AG04449 (cell line): ENCODE measurements around the gene PEA15.

Source experiments
- CTCF ChIA-PET: fragments of 350-600 bp; formaldehyde crosslinking; extraction: SDS; loops from one replicate; lab custom pipeline; 2021; ENCODE audit warnings: antibody characterized with exemption; lab: Yijun Ruan, JAX
- POLR2A ChIA-PET: fragments of 400-600, 350-600 bp; formaldehyde crosslinking; extraction: SDS; loops from one replicate; lab custom pipeline; 2020; ENCODE audit warnings: antibody characterized with exemption, inconsistent platforms; lab: Yijun Ruan, JAX
- DNase-seq: peaks from one replicate; pipeline ENCODE4 v3.0.0-alpha.2; 2010; ENCODE audit warnings: low read depth, low spot score
- H3K4me3 ChIP-seq: 2 replicates; pipeline ENCODE4 v1.5.1; 2011; ENCODE audit warnings: low read depth, mild to moderate bottlenecking, control low read depth, low read length
- CTCF ChIP-seq: IDR thresholded peaks from one replicate; pipeline ENCODE4 v1.5.1; 2011; ENCODE audit warnings: mild to moderate bottlenecking, moderate library complexity, low read length, control low read depth, inconsistent platforms; ENCODE audit not compliant: insufficient read depth; ENCODE audit errors: missing control alignments

Gene PEA15

GRCh38 chr1:160193091-160193819 is 11.9 kb upstream of the PEA15 start:
- CTCF ChIA-PET, result interaction anchor here (0.6 to 8.5 kb wide), 69 partner anchors 12 to 262 kb away, joined by 3 to 214 read pairs (median 5); partner anchors contain the start of genes DCAF8, IGSF8, PEA15 and PEX19
- H3K4me3 ChIP-seq, result no peak overlapping the region
- DNase-seq, result peak; percentile 33
- POLR2A ChIA-PET, result interaction anchor here (0.6 to 1.6 kb wide), 3 partner anchors 13 to 82 kb away, joined by 3 to 10 read pairs (median 4); no protein-coding TSS in a partner anchor
- peak; percentile 99 for TF ChIP-seq CTCF

DNA sequence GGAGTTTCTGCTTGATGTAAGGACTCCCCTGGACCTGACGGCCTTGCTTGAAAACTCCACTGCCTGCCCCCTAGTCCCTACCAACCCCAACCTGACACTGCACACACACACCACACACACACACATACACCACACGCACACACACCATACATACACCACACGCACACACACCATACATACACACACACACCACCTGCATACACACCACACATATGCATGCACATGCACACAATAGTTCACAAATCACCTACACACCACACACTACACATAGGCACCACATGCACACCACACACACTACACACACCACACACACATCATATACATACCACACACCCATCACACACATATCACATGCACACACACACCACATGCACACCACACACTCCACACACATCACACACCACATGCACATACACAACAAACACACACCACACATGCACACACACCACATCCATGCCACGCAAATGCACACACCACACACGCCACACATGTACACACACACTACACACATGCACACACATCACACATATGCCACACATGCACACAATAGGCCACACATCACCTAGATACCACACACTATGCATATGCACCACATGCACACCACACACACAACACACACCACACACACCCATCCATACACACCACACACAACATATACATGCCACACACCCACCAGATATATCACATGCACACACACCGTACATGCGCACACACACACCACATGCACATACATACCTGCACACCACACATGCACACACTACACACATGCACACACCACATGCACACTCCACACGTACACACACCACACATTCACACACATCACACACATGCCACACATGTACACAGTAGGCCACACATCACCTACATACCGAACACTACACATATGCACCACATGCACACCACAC is 11.1 kb upstream of the PEA15 start:
- ChIA-PET POLR2A (interaction anchor here (0.6 to 1.6 kb wide), 3 partner anchors 12 to 81 kb away, joined by 3 to 10 read pairs (median 4); no protein-coding TSS in a partner anchor), CTCF (interaction anchor here (0.6 to 8.5 kb wide), 70 partner anchors 11 to 263 kb away, joined by 3 to 214 read pairs (median 5); partner anchors contain the start of genes DCAF8, IGSF8, PEA15 and PEX19)
- no peak for DNase-seq
- H3K4me3 ChIP-seq, result no peak overlapping the region
- no peak for TF ChIP-seq CTCF

- no peak for TF ChIP-seq CTCF
- no peak for DNase-seq
- CTCF ChIA-PET, result interaction anchor here (0.8 to 3.0 kb wide), 4 partner anchors 8 to 97 kb away, joined by 3 to 18 read pairs (median 11); partner anchors contain the start of gene PEA15
- no peak overlapping the region for H3K4me3 ChIP-seq
- POLR2A ChIA-PET, result no interaction called here
Observed at GRCh38 chr1:160194737-160195059, 10.5 kb upstream of the PEA15 start.

GRCh38 chr1:160196143-160196542 is 9.0 kb upstream of the PEA15 start:
- no peak overlapping the region for H3K4me3 ChIP-seq
- no peak for TF ChIP-seq CTCF
- ChIA-PET CTCF (interaction anchor here (1.0 to 3.0 kb wide), 7 partner anchors 9 to 96 kb away, joined by 3 to 18 read pairs (median 8); partner anchors contain the start of gene PEA15), POLR2A (no interaction called here)
- no peak for DNase-seq

GRCh38 chr1:160197231-160197630 is 8.0 kb upstream of the PEA15 start:
- no peak for DNase-seq
- ChIA-PET CTCF (interaction anchor here (0.9 to 3.0 kb wide), 3 partner anchors 22 to 95 kb away, joined by 3 to 18 read pairs (median 14); no protein-coding TSS in a partner anchor), POLR2A (no interaction called here)
- no peak overlapping the region for H3K4me3 ChIP-seq
- no peak for TF ChIP-seq CTCF
